Measurements from ENCODE around the gene ARHGAP30. TPM values are rescaled to one million over a fixed set of nuclear protein-coding genes. Genes with fewer than 3 reads are reported as not detected.

The ARHGAP30 gene
- polyA plus RNA-seq, 12 donors: 1.8 to 12.9 (median 2.9) TPM; not detected in 1

- no peak for DNase-seq
Observed at GRCh38 chr1:161091796-161092507, 22.3 kb upstream of the ARHGAP30 start.

GRCh38 chr1:161091093-161091492, 21.4 kb upstream of the ARHGAP30 start:
- no peak for DNase-seq

GRCh38 chr1:161090617-161091016, 20.9 kb upstream of the ARHGAP30 start:
- no peak for DNase-seq

- DNase-seq: no peak
Observed at GRCh38 chr1:161089938-161090337, 20.2 kb upstream of the ARHGAP30 start.

- no peak for DNase-seq
Observed at GRCh38 chr1:161089251-161089924, 19.7 kb upstream of the ARHGAP30 start, which contains the start of gene NECTIN4. NECTIN4 (minus strand) TSS chr1:161089558; CDS start chr1:161089296, 262 bp downstream.

GRCh38 chr1:161088587-161089110, 19.0 kb upstream of the ARHGAP30 start:
- no peak for DNase-seq

- no peak for DNase-seq
Observed at GRCh38 chr1:161086457-161086856, 16.8 kb upstream of the ARHGAP30 start.

GRCh38 chr1:161085165-161085564, 15.5 kb upstream of the ARHGAP30 start:
- no peak for DNase-seq

- no peak for DNase-seq
Observed at GRCh38 chr1:161084597-161084988, 14.9 kb upstream of the ARHGAP30 start.

GRCh38 chr1:161083748-161084596, 14.3 kb upstream of the ARHGAP30 start:
- DNase-seq: no peak

- DNase-seq: no peak
Observed at GRCh38 chr1:161082996-161083747, 13.5 kb upstream of the ARHGAP30 start.

- no peak for DNase-seq
Observed at GRCh38 chr1:161082483-161082882, 12.8 kb upstream of the ARHGAP30 start.

GRCh38 chr1:161081519-161081918, 11.8 kb upstream of the ARHGAP30 start:
- no peak for DNase-seq

- DNase-seq: no peak
Observed at GRCh38 chr1:161080441-161081405, 11.0 kb upstream of the ARHGAP30 start.

- DNase-seq: no peak
Observed at GRCh38 chr1:161079436-161080110, 9.9 kb upstream of the ARHGAP30 start.

GRCh38 chr1:161077426-161077825, 7.7 kb upstream of the ARHGAP30 start:
- DNase-seq: no peak

GRCh38 chr1:161076410-161076809, 6.7 kb upstream of the ARHGAP30 start:
- no peak for DNase-seq

GRCh38 chr1:161074676-161075368, 5.1 kb upstream of the ARHGAP30 start:
- DNase-seq: no peak
